Stimulated activated CD4-positive, alpha-beta T cell treated with anti-CD3 and anti-CD28 coated beads, TNF-alpha, amount 100 ng/mL, for 24 hours (primary cell): ENCODE data around the gene TDRD6.
"Not testable (repeated sequence)": the region's sequence is repeated elsewhere in the genome, so short reads cannot be mapped to it uniquely, and the experiment has no call there.

ENCODE experiments used
- DNase-seq, 3 experiments: peaks; one replicate each; pipeline ENCODE4 v3.0.0-alpha.2; 2020; ENCODE audit warnings: low read depth in 3 of 3

The TDRD6 gene

GRCh38 chr6:46743425-46744158, 55.9 kb downstream of the TDRD6 start:
- no peak for DNase-seq

- DNase-seq = not testable (repeated sequence)
These were observed 56.6 kb downstream of the TDRD6 start for GRCh38 chr6:46744159-46744725.

GRCh38 chr6:46745973-46746372, 58.3 kb downstream of the TDRD6 start:
- no peak for DNase-seq

GRCh38 chr6:46746696-46747095, 59.0 kb downstream of the TDRD6 start, which contains the start of gene ANKRD66:
ANKRD66 (plus strand) TSS chr6:46746933; CDS start chr6:46751949, 5,016 bp downstream.
- no peak for DNase-seq

GRCh38 chr6:46748940-46749503, 61.3 kb downstream of the TDRD6 start:
- no peak for DNase-seq

- DNase-seq = no peak
These were observed 62.0 kb downstream of the TDRD6 start for GRCh38 chr6:46749731-46750130.

GRCh38 chr6:46751658-46752057, 64.0 kb downstream of the TDRD6 start:
- DNase-seq = no peak
